AG04450 (cell line): ENCODE measurements around the gene GNB1L. TPM values are rescaled to one million over a fixed set of nuclear protein-coding genes. Genes with fewer than 3 reads are reported as not detected.

Source experiments
- CTCF ChIA-PET: fragments of 300-600, 350-600 bp; formaldehyde crosslinking; extraction: SDS; loops from one replicate; lab custom pipeline; 2022; ENCODE audit warnings: antibody characterized with exemption, inconsistent platforms; lab: Charles Lee
- POLR2A ChIA-PET: fragments of 350-600 bp; formaldehyde crosslinking; extraction: SDS; loops from one replicate; lab custom pipeline; 2021; ENCODE audit warnings: antibody characterized with exemption, inconsistent platforms; lab: Yijun Ruan, JAX
- DNase-seq: peaks from one replicate; pipeline ENCODE4 v3.0.0-alpha.2; 2011; ENCODE audit warnings: low read depth, low spot score
- H3K27ac ChIP-seq: one replicate; pipeline ENCODE4 v1.5.1; 2012; ENCODE audit warnings: low read depth, low read length, control low read depth
- H3K27me3 ChIP-seq: one replicate; pipeline ENCODE4 v1.6.0; 2012; ENCODE audit warnings: low read length; ENCODE audit not compliant: control insufficient read depth, insufficient read depth
- H3K4me3 ChIP-seq: 2 replicates; pipeline ENCODE4 v1.5.1; 2011; ENCODE audit warnings: mild to moderate bottlenecking, low read depth, low read length, control low read depth
- H3K9me3 ChIP-seq: 2 replicates; pipeline ENCODE4 v1.5.1; 2012; ENCODE audit warnings: low read length; ENCODE audit not compliant: control insufficient read depth, insufficient read depth
- polyA plus RNA-seq: library from polyadenylated mRNA; depleted of rRNA; stranded (reverse); fragments of >200 nt; gene quantifications from 2 replicates; pipeline ENCODE4 v1.2.3, GENCODE V29; 2011
- TF ChIP-seq, protein P1 (sequence below): IDR thresholded peaks from 2 replicates; pipeline ENCODE4 v1.5.1; 2011; ENCODE audit warnings: low read depth, low read length, control low read depth, inconsistent platforms

Gene GNB1L
- polyA plus RNA-seq, 1 experiment, result 1.3 TPM

DNA sequence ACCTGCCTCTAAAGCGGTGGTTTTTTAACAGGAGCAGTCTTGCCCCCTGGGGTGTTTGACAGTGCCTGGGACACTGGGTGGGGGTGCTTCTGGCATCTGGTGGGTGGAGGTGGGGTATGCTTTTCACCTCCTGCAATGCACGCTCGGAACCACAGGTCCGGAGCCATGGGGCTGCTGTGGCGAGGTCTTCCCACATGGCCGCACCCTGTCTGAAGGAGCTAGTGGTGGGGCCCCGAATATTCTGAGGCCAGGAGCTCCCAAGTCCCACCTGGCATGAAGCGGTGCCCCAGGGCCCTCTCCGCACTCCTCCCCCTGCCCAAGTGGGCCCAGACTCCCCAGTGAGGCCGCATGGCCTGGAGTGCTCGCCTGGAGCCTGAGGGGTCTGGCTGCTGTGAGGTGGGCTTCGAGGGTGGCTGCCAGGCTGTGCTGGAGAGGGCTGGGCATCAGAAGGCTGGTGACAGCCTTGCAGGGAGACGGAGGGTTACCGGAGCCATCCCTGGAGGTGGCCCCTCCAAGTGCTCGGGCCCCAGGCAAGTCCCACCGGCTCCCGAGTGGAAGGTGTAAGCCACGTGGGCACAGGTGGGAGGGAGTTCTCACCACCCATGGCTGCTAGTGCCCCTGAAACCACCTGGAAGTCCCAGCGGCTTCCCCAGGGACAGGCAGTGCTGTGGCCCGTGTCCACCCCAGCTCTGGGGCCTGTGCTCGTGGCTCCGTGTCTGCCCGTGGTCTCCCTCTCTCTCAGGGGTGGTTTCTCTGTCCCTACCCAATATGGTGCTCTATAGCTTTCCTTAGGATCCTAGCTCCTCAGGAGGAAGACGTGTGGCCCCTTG lies 79.0 kb downstream of the GNB1L start:
- CTCF ChIA-PET, result no interaction called here
- TF ChIP-seq, protein P1, sequence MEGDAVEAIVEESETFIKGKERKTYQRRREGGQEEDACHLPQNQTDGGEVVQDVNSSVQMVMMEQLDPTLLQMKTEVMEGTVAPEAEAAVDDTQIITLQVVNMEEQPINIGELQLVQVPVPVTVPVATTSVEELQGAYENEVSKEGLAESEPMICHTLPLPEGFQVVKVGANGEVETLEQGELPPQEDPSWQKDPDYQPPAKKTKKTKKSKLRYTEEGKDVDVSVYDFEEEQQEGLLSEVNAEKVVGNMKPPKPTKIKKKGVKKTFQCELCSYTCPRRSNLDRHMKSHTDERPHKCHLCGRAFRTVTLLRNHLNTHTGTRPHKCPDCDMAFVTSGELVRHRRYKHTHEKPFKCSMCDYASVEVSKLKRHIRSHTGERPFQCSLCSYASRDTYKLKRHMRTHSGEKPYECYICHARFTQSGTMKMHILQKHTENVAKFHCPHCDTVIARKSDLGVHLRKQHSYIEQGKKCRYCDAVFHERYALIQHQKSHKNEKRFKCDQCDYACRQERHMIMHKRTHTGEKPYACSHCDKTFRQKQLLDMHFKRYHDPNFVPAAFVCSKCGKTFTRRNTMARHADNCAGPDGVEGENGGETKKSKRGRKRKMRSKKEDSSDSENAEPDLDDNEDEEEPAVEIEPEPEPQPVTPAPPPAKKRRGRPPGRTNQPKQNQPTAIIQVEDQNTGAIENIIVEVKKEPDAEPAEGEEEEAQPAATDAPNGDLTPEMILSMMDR, result no peak
- Histone ChIP-seq H3K9me3 (no peaks in the 10 kb centered on the region; the same call in 1 of the 2 replicates), H3K4me3 (no peak overlapping the region), H3K27ac (no peak overlapping the region), H3K27me3 (peaks cover 50% of the 10 kb centered on the region)
- no peak for DNase-seq
- POLR2A ChIA-PET, result interaction anchor here (0.8 kb wide), 1 partner anchor 21 kb away, joined by 3 read pairs; no protein-coding TSS in a partner anchor

- TF ChIP-seq, protein P1, result no peak
- no peak for DNase-seq
- H3K4me3 ChIP-seq, result no peak overlapping the region
- H3K27ac ChIP-seq, result no peak overlapping the region
- ChIA-PET CTCF (no interaction called here), POLR2A (no interaction called here)
- H3K9me3 ChIP-seq, result no peaks in the 10 kb centered on the region; the same call in 1 of the 2 replicates
- H3K27me3 ChIP-seq, result peaks cover 60% of the 10 kb centered on the region
These were observed 80.0 kb downstream of the GNB1L start for GRCh38 chr22:19774628-19775027.

GRCh38 chr22:19773470-19774040 lies 81.1 kb downstream of the GNB1L start:
- TF ChIP-seq, protein P1, result no peak
- Histone ChIP-seq H3K27me3 (peaks cover 67% of the 10 kb centered on the region), H3K9me3 (no peaks in the 10 kb centered on the region; the same call in 1 of the 2 replicates), H3K27ac (no peak overlapping the region), H3K4me3 (no peak overlapping the region)
- POLR2A ChIA-PET, result no interaction called here
- DNase-seq, result no peak
- CTCF ChIA-PET, result interaction anchor here (0.8 kb wide), 2 partner anchors 30 to 43 kb away, joined by 3 to 5 read pairs; no protein-coding TSS in a partner anchor

DNA sequence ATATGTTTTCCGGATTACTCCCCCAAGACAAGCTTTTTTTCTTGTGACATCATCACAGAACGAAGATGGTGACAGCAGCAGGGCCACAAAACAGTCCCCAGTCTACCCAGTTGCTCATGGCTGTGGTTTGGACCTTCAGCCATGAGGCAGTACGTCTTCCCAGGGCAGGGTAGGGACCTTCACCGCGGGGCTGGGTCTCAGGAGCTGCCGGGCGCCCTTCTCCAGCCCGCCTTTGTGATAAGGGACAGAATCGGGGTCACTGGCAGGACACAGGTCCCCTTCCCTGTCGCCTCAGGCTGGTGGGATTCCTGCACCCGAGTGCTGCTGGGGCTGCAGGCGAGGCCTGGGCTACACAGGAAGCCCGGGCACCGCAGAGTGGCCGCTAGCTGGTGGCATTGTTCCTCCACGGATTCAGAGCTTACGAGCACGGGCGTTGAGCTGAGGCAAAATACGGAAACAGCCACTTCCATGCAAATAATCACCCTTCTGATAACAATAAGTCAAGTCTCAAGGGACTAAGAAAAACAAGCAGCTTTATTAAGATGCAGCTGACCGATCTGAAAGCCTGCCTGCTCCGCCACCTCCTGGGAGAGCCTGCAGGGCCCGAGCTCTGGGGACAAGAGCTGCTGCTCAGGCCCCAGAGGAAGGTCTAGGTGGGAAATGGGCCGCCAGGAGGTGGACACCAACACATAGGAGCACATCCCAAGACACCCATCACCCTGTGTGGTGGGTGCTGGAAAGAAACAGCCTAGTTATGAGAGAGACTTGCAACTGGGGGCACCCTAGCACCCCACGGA lies 81.8 kb downstream of the GNB1L start:
- H3K27me3 ChIP-seq, result peaks cover 74% of the 10 kb centered on the region
- H3K9me3 ChIP-seq, result no peaks in the 10 kb centered on the region; the same call in 1 of the 2 replicates
- CTCF ChIA-PET, result no interaction called here
- POLR2A ChIA-PET, result no interaction called here
- TF ChIP-seq, protein P1, result no peak
- no peak overlapping the region for H3K27ac ChIP-seq
- no peak overlapping the region for H3K4me3 ChIP-seq
- no peak for DNase-seq

DNA sequence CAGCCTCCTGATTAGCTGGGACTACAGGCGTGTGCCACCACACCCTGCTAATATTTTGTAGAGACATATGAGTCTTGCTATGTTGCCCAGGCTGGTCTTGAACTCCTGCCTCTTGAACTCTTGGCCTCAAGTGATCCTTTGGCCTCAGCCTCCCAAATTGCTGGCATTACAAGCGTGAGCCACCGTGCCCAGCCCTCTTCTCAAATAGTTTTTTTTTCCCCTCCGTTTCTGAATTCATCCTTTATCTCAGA lies 82.3 kb downstream of the GNB1L start:
- no peak overlapping the region for H3K4me3 ChIP-seq
- DNase-seq, result no peak
- H3K27ac ChIP-seq, result no peak overlapping the region
- H3K27me3 ChIP-seq, result peaks cover 80% of the 10 kb centered on the region
- POLR2A ChIA-PET, result no interaction called here
- no peaks in the 10 kb centered on the region; the same call in 1 of the 2 replicates for H3K9me3 ChIP-seq
- CTCF ChIA-PET, result no interaction called here
- TF ChIP-seq, protein P1, result no peak
